HG03439 (cell line): ENCODE results near the gene PIGA.
"Not testable (repeated sequence)": the region's sequence is repeated elsewhere in the genome, so short reads cannot be mapped to it uniquely, and the experiment has no call there.

Experiments
- ATAC-seq: cut with Tn5 transposase; IDR thresholded peaks from one replicate; pipeline ENCODE4 v1.9.1; 2021; ENCODE audit warnings: mild to moderate bottlenecking, moderate library complexity; ENCODE audit not compliant: unreplicated experiment

Gene PIGA

DNA sequence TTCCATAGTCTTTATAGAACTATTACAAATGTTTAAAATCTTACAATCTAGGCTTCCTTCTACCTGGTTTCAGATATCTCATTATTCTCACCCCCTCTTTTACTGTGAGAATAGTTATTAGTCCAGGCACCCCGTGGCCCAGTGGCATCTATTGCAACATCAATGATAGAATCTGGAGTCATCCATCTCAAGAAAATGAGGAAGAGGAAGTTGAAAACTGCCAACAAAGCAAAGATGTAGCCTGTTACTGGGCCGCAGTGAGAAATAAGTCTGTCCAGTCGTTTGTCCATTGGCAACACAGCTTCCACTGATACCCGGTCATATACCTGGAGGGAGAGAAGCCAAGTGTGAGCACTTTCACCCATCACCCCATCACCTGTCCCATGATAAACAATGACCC, 13.9 kb downstream of the PIGA start:
- ATAC-seq, result no peak

DNA sequence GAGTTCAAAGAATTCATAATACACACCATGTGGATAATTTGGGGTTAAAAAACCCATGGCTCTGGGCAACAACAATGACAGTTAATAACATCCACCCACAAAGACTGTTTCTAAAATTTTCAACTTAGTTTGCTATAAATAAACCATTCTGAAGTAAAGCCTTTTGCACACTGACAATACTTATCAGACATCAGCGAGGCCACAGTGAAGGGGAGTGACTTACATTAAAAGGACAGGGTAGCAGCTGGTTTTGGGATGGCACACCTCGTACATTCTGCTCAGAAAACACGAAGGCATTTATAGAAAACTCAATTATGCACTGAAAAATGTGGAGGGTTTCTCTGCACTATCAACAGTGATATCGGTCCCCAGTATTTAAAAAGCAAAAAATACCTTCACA, 15.0 kb downstream of the PIGA start:
- no peak for ATAC-seq

DNA sequence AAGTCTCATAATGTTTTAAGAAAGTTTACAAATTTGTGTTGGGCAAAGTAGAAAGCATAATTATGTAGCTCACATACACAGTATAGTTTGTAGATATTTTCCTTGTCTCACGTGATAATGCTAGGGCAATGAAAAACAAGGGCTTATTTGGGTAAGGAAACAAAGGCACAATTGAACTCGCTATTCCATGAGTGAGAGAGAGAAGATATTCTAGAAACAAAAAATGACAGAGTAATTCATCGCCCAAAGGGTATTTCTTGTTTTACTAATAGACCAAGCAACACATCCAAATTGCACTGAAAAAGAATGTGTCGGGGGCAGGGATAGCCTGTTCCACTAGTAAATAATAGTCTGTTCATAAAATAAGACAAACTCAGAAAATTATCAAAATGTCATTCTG, 16.2 kb downstream of the PIGA start:
- ATAC-seq, result no peak

DNA sequence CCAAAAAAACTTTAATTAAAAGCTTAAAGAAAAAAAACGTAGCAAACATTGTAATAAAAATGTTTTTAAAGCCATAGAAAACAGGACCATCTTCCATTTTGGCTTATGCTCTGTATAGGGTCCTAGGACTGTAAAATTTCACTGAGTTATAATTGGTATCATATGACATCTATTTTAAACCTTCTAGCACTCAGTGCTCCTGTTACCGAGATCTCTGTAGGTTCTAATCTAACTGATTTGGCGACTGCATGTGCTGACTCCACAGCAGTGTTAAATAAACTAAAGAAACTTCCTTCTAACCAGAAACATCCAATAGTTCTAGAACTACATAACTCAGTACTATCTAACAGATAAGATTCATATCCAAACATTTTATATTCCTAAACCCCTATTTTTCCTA, 19.8 kb downstream of the PIGA start, which contains the start of gene ASB11:
Gene ASB11 (minus strand): TSS at position 132 of the 400 bp plus-strand sequence. CDS start 35 bp downstream, at position 97.
- no peak for ATAC-seq

DNA sequence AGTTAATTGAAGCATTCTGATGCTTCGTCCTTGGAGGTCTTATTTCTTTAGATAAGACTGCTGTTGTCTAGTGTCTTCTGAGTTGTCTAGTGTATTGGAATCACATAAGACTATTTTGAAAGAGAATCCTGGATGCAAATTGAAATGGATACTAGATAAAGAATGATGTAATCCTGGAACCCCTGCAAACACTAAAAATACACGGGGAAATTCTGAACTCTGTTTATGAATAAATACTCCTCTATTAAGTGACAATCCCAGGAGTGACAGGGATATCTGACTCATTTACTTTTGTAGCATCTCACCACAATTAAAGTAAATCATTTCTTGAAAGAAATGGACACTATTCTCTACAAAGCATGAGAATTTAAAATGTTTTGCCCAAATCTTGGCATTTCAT, 20.9 kb downstream of the PIGA start:
- ATAC-seq, result no peak

DNA sequence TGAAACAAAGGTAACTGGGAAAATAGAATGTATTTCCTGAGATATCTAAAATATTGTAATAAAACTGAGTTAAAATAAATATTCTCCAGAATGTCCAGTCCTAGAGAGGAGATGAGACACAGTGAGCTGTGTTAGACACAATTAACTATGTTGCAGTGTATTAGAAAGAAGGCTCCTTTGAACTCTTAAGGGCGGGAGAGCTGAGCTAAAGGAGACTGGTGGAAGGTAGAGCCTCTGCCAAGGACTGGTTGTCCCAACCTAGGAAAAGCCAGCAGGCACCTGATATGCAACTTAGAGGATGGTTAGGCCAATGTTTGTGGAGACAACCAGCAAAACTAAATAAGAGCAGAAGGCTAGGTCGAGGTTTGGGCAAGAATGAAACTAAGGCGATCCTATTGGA, 24.2 kb downstream of the PIGA start:
- ATAC-seq, result no peak

DNA sequence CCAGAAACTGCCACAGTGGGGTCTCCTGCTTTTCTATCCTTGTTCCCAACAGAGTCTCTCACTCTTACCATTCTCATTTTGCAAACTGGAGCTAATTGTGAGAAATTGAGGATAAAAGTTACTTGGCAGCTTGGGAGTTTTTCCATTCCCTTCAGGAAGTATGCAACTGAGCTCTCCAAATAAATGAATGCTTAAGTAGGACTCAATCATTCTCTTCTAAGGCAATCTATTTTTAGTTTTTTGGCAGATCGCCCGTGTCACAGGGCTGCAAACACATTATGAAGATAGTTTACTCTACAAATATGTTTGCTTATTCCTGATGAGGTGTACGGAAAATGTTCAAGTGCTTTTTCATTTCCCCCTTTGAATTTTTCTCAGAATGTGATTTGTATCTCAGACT, 25.2 kb downstream of the PIGA start:
- ATAC-seq, result no peak

DNA sequence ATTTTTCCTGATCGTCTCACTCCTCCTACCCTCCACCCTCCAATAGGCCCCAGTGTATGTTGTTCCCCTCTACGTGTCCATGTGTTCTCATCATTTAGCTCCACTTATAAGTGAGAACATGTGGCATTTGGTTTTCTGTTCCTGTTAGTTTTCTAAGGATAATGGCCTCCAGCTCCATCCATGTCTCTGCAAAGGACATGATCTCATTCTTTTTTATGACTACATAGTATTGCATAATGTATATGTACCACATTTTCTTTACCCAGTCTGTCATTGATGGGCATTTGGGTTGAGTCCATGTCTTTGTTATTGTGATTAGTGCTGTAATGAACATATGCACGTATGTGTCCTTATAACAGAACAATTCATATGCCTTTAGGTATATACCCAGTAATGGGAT, 29.4 kb downstream of the PIGA start:
- not testable (repeated sequence) for ATAC-seq

DNA sequence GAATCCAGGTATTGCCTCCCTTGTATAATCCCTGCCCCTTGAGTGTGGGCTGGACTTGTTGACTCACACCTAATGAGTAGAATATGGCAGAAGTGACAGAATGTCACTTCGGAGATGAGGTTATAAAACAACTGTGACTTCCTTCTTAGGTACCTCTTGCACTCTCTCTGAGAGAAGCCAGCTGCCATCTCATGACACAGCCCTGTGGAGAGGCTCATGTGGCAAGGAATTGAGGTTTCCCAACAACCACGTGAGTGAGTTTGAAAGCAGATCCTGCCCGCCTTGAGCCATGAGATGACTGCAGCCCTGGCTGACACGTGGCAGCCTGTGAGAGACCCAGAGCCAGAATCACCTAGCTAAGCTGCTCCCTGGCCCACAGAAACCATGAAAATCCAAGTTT, 33.4 kb downstream of the PIGA start:
- no peak for ATAC-seq

DNA sequence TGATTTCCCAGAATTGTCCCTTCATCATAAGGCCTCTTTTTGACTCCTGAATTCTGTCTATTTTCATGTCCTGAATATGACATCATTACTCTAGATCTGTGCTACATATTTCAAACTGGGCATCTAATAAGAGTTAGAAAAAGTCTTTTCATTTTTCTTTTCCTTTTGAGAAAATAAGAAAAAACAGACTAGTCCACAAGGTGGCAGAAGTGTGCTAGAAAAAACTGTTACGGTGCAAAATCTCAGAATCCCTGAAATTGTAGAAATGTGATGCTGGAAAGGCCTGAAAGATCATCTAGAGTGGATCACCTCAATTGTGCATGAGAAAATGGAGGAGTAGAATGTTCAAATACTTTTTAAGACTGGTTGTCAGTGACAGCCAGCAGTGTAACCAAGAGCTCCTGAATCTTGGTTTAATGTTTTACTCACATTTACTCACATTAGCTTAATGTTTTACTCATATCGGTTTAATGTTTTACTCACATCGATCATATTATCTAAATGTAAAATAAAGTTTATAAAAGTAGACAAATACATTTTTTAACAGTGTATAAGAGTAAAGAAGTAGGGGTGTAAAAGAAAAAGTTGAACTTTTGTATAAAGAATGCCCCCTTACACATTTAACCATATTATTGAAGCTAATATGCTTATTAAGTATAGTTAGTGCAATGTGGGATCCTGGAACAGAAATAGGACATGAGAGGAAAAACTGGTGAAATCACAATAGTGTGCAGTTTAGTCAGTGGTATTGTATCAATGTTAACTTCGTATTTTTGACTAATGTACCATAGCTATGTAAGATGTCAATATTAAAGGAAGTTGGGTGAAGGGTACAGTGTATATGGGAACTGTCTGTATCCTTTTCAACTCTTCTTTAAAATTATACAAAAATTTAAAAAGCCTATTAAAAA, 35.1 kb downstream of the PIGA start:
- no peak for ATAC-seq

DNA sequence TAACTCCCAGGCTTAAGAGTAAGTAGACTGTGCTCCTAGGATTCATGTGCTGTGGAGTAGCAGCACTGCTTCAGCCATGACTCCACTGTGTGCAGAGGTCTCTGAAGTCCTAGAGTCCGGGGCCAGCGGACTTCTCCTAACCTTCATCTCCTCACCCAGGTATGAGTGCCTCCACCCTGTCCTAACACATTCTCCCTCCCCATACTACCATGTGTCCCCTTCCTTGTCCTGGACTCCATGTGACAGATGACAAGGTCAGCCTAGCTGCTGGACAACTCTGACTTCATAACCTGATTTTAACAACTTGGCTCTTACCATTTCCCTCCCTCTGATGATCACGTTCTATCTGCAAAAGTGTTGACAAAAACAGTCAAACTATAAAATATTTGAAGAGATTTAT, 36.5 kb downstream of the PIGA start:
- no peak for ATAC-seq

DNA sequence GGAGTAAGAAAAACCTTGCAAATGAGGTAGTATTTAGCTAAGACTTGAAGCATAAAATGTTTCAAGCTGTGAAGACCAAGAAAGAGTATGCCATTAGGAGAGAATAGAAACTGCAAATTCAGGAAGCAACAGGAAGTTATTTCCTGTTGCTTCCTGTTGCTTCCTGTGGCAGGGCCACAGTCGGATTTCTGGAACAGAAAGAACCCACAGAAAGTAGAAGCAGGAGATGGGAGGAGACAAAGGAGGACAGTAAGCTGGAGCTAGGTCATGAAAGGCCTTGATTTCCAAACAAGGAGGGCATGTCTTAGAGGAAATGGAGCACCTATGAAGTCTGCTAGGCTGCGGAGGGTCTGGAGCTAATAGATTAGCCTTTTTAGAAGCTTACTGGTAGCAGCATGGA, 37.1 kb downstream of the PIGA start:
- ATAC-seq, result no peak

DNA sequence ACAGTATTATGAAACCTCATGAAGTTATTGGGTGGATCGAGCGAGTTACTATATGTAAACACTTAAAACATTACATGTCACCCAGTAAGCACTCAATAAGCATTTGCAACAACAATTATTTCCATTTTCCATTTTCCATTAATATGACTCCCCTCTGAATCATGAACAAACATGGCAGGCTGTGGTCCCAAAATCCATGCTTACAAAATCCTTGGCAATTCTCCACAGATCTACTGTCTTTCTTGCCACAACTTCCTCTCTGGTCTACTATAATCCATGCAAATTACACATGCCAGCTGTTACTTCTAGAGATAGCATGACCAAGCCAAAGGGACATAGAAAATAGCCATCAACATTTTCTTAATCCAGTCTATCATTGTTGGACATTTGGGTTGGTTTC, 41.9 kb downstream of the PIGA start:
- ATAC-seq, result no peak

DNA sequence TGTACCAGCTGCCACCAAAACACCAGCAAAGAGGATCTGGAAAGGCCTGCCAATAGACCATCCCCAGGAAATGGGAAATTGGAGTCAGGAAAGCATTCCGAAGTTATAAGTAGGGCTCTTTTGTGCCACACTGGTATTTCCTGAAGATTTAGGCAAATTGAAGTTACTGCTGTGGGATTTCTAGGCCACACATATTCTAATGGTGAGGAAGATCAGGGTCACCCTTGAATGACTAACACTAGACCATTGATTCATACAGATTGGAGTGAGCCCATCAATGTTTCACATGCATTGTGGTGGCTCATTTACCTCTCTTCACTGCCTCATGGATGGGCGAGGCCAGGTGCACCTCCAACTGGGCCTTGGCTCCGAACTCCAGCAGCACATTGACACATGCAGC, 42.5 kb downstream of the PIGA start:
- ATAC-seq, result no peak

DNA sequence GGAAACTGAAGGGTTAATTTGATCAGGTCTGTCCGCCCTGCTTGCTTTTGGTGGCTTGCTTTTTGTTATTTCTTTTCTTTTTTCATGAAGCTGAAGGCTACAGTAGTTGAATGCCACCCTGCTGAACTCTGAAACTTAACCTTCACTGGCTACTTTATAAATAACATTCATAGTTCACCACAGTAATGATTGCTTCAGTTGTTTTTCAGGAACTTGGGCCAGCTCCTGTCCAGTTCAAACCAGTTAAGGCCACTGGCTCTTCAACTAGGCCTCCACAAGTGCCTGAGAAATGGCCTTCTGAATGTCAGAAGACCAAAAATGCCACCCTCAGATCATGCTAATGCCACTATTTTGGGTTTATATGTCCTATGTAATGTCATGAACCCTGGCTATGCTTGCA, 57.7 kb downstream of the PIGA start:
- ATAC-seq, result no peak

DNA sequence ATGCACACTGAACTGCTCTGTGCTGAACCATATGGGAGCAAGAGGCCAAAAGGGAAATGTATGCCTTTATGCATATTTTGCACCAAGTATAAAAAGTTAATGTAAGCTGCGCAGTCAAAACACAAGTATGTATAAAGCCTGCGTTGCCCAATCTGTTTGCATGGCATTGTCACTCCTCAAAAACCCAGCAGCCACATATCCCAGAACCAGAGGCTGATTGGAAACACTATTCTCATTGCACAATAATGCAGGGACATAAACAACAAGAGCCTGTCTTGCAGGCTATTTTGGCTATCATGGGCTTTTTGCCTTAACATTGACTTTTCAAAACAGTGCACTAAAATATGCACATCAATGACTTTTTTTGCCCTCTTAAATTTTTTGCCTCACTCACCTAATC, 60.4 kb downstream of the PIGA start:
- no peak for ATAC-seq

DNA sequence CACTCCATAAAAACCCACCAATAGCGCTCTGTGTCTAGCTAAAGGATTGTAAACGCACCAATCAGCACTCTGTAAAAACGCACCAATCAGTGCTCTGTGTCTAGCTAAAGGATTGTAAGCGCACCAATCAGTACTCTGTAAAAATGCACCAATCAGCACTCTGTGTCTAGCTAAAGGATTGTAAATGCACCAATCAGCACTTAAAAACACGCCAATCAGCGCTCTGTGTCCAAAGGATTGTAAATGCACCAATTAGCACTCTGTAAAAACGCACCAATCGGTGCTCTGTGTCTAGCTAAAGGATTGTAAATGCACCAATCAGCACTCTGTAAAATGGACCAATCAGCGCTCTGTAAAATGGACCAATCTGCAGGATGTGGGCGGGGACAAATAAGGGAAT, 62.0 kb downstream of the PIGA start:
- ATAC-seq, result not testable (repeated sequence)

DNA sequence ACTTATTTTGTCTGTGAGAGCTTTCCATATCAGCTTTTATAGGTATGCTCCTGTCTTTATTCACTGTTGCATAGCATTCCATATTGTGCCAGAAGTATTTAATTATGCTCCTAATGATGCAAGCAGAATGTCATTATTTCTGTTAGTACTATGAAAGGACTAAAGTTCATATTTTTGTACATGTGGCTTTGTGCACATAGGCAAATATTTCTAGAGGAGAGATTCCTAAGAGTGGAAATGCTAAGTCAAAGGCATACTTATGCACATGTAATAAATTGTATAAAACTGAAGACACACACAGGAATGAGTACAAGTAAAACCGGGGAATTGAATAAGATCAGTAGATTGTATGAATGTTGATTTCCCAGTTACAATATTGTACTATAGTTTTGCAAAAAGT, 63.6 kb downstream of the PIGA start:
- ATAC-seq, result no peak

DNA sequence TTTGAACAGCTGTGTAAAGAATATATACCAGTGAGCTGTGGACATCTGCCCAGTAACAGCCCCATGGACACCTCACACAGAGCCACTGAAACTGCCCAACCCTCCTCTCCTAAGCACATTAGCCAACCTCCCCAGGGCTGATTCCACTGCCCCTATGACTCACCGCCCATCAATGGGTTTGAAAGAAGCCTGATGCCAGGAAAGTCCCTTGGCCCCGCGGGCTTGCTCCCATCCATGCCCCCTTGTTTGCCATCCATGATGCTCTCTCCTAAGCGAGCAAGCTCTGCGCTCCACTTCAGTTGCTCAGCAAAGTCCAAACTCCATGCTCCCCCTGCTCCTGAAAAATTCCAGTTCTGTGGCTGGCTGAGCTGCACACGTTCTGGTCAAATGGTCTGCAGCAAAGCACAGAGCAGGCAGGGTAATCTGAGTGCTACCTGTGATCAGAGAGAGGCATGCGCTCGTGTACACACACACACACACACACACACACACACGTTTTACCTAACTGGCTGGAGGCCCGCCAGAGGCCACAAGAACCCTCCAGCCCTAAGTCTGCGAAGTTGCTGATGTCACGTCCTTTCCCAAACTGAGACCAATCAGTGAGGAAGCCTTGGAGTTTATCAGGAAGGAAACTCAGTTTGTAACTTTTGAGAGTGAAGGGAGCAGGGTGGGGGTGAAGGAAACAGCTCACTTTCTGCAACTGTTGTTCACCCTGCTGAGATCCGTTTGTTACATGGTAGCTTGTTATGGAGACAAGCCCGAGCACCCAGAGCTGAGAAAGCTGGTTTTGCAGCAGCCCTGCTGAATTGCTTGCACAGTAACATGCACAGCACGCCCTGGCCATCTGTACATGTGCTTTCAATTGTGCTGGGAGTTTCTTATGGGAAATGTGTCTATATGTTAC, 65.5 kb downstream of the PIGA start, which contains the start of gene ASB9:
Gene ASB9 (minus strand): TSS at position 466 of the 904 bp plus-strand sequence. CDS start 209 bp downstream, at position 257.
- no peak for ATAC-seq
